Progenitor cell of endocrine pancreas (in vitro differentiated cells): Measurements from ENCODE around the gene LRWD1. TPM values are rescaled to one million over a fixed set of nuclear protein-coding genes. Genes with fewer than 3 reads are reported as not detected.
"Not testable (repeated sequence)": the region's sequence is repeated elsewhere in the genome, so short reads cannot be mapped to it uniquely, and the experiment has no call there.

Experiments
- DNase-seq: peaks from one replicate; pipeline ENCODE4 v3.0.0; 2021; ENCODE audit warnings: low spot score; ENCODE audit not compliant: unreplicated experiment
- H3K27ac Mint-ChIP-seq: 2 replicates; pipeline ENCODE4 v1.8.0; 2021; ENCODE audit warnings: mild to moderate bottlenecking, moderate library complexity, mixed read lengths
- H3K27me3 Mint-ChIP-seq: 2 replicates; pipeline ENCODE4 v1.8.0; 2021; ENCODE audit warnings: mixed read lengths
- H3K36me3 Mint-ChIP-seq: 2 replicates; pipeline ENCODE4 v1.8.0; 2022; ENCODE audit warnings: mixed read lengths; ENCODE audit not compliant: insufficient read depth
- H3K4me1 Mint-ChIP-seq: 2 replicates; pipeline ENCODE4 v1.8.0; 2021; ENCODE audit warnings: low read depth, mixed read lengths
- H3K4me3 Mint-ChIP-seq: 2 replicates; pipeline ENCODE4 v1.8.0; 2021; ENCODE audit warnings: low read depth, mild to moderate bottlenecking, moderate library complexity, mixed read lengths
- H3K9me3 Mint-ChIP-seq: 2 replicates; pipeline ENCODE4 v1.8.0; 2021; ENCODE audit warnings: low read depth, mixed read lengths
- total RNA-seq: library from RNA; stranded (reverse); gene quantifications from 2 replicates; pipeline ENCODE4 v1.2.1, GENCODE V29; 2021

The LRWD1 gene
- total RNA-seq, 1 donor from 2014 or later, result 27.7 TPM

GRCh38 chr7:102497308-102497707 is 32.5 kb downstream of the LRWD1 start:
- DNase-seq, H3K9me3 Mint-ChIP-seq, H3K4me1 Mint-ChIP-seq, H3K27me3 Mint-ChIP-seq, H3K4me3 Mint-ChIP-seq, H3K27ac Mint-ChIP-seq, H3K36me3 Mint-ChIP-seq: not testable (repeated sequence)

DNA sequence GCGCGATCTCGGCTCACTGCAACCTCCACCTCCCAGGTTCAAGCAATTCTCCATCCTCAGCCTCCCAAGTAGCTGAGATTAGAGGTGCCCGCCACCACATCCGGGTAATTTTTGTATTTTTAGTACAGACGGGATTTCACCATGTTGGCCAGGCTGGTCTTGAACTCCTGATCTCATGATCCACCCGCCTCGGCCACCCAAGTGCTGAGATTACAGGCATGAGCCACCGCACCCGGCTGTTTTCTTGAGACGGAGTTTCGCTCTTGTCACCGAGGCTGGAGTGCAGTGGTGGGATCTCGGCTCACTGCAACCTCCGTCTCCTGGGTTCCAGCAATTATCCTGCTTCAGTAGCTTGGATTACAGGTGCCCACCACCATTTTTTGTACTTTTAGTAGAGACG is 33.5 kb downstream of the LRWD1 start:
- not testable (repeated sequence) for DNase-seq, H3K4me1 Mint-ChIP-seq

DNA sequence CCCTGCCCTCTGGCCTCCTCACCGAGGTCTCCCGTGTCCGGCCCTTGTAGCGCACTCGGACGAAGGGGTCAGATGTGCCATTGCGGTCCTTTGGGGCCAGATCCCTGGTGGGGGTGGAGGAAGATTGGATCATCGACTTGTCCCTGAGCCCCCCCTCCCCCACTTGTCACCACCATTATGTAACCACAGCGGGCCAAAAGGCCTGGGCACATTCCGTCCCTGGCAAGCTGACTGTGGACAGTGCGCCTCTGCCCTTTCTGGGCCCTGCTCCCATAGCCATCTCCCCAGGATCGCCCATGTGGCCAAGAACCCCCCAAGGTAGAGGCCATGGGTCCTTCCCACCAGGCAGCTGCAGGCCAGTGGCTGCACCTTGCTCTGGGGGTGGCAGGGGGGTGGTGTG is 38.4 kb downstream of the LRWD1 start:
- H3K36me3 Mint-ChIP-seq, H3K4me3 Mint-ChIP-seq, DNase-seq: not testable (repeated sequence)

More for the DNA sequence above, 33.5 kb downstream of the LRWD1 start:
- not testable (repeated sequence) for H3K4me3 Mint-ChIP-seq, H3K27me3 Mint-ChIP-seq, H3K9me3 Mint-ChIP-seq, H3K27ac Mint-ChIP-seq, H3K36me3 Mint-ChIP-seq

DNA sequence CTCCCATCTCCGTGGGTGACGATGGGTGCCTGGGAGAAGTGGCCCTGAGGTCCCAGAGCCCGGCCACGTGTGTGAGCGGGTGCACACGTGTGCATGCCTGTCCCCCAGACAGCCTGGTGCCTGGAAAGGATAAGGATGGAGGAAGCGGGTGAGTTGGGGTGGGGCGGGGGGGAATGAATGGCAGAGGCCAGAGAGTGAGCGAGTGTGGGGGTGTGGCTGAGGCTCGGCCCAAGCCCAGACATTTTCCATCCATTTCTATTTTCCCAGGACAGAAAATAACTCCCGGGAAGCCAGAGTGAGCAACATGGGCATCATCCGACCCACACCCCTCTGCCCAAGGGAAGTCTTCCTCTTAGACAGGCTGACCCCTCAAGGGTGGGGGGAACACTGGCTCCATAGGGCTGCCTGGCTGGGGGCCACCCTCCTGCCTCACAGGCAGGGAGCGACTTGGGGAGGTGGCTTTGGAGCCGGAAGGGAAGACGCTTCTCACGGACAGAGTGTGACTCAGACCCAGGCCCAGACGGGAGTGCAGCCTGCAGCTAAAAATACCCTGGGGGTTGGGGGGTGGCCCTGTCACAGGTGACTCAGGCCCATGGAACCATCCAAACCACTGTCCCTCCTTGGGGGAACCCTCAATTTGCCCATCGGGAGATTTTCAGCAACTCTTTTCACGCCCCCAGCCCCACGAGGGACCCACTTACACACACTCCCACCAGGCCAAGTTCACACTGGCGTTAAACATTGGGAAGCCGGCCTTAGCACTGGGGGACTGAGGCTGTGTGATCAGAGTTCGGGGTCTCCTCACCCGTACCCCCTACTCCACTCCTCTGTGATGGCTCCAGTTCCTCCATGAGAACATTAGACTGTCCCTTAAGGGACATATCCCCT is 40.8 kb downstream of the LRWD1 start:
- H3K27ac Mint-ChIP-seq, H3K36me3 Mint-ChIP-seq, H3K4me3 Mint-ChIP-seq, H3K4me1 Mint-ChIP-seq, DNase-seq, H3K9me3 Mint-ChIP-seq, H3K27me3 Mint-ChIP-seq: not testable (repeated sequence)

More for the DNA sequence above, 38.4 kb downstream of the LRWD1 start:
- not testable (repeated sequence) for H3K4me1 Mint-ChIP-seq, H3K9me3 Mint-ChIP-seq, H3K27me3 Mint-ChIP-seq, H3K27ac Mint-ChIP-seq

GRCh38 chr7:102507410-102508088 is 42.8 kb downstream of the LRWD1 start:
- H3K4me3 Mint-ChIP-seq, H3K4me1 Mint-ChIP-seq, H3K9me3 Mint-ChIP-seq, H3K27ac Mint-ChIP-seq, H3K36me3 Mint-ChIP-seq, H3K27me3 Mint-ChIP-seq, DNase-seq: not testable (repeated sequence)

DNA sequence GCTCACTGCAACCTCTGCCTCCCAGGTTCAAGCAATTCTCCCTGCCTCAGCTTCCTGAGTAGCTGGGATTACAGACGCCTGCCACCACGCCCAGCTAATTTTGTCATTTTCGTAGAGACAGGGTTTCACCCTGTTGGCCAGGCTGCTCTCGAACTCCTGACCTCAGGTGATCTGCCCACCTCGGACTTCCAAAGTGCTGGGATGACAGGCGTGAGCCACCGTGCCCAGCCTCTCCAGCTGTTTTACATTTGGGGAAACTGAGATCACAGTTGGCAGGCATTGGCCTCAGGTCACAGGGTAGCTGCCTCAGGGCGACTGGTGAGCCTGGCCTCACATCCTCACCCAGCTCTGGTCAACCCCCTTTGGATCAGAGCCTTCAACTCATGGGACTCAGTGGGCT is 45.8 kb downstream of the LRWD1 start:
- H3K27me3 Mint-ChIP-seq, H3K9me3 Mint-ChIP-seq, H3K27ac Mint-ChIP-seq, H3K4me1 Mint-ChIP-seq, H3K4me3 Mint-ChIP-seq, DNase-seq, H3K36me3 Mint-ChIP-seq: not testable (repeated sequence)

- not testable (repeated sequence) for DNase-seq, H3K4me1 Mint-ChIP-seq, H3K36me3 Mint-ChIP-seq
Observed at GRCh38 chr7:102511860-102512522, 47.2 kb downstream of the LRWD1 start.

DNA sequence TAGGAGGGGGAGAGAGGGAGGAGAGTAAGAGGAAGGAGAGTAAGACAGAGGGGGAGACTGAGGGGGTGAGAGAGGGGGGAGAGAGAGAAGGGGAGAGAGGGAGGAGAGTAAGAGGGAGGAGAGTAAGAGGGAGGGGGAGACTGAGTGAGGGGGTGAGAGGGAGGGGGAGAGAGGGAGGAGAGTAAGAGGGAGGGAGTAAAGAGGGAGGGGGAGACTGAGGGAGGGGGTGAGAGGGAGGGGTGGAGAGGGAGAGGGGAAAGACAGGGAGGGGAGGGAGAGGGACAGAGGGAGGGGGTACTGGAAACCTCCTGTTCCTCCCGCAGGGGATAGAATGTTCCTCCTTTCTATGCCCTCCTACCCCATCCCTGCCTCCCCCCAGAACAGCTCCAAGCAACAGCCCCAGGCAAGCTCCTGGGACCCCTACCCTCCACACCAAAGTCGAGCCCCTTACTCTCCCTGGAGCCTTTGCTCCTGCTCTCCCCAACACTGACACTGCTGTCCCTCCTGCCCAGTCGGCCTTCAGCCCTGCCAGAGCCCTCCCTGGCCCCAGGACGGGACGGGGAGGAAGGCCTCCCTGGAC is 47.9 kb downstream of the LRWD1 start:
- H3K27me3 Mint-ChIP-seq, H3K36me3 Mint-ChIP-seq, H3K4me1 Mint-ChIP-seq, H3K4me3 Mint-ChIP-seq, H3K27ac Mint-ChIP-seq, H3K9me3 Mint-ChIP-seq: not testable (repeated sequence)
- DNase-seq, result peak; percentile 6

More at GRCh38 chr7:102511860-102512522, 47.2 kb downstream of the LRWD1 start:
- not testable (repeated sequence) for H3K27ac Mint-ChIP-seq, H3K4me3 Mint-ChIP-seq, H3K9me3 Mint-ChIP-seq, H3K27me3 Mint-ChIP-seq

GRCh38 chr7:102514881-102515721 is 50.3 kb downstream of the LRWD1 start:
- H3K4me3 Mint-ChIP-seq, DNase-seq, H3K27me3 Mint-ChIP-seq, H3K27ac Mint-ChIP-seq, H3K36me3 Mint-ChIP-seq, H3K4me1 Mint-ChIP-seq, H3K9me3 Mint-ChIP-seq: not testable (repeated sequence)

DNA sequence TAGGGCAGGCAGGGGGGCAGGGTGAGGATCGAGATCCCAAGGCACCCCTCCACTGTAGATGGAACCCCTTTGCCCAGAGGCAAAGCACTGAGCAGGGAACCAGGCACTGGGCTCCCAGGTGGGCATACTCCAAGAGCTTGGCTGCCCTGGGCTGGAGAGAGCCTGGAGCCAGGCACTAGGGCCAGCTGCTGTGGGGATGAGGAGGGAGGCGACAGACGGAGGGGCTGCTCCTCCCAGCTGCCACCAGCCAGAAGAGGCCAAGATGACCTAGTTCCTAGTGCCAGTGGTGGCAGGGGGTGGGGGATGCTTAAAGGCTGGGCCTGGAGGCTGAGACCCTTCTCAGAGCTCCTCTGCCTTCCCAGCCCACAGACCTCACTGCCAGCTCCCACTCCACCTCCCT is 51.1 kb downstream of the LRWD1 start:
- not testable (repeated sequence) for H3K4me1 Mint-ChIP-seq, H3K4me3 Mint-ChIP-seq, H3K36me3 Mint-ChIP-seq, H3K27me3 Mint-ChIP-seq, DNase-seq, H3K9me3 Mint-ChIP-seq, H3K27ac Mint-ChIP-seq

DNA sequence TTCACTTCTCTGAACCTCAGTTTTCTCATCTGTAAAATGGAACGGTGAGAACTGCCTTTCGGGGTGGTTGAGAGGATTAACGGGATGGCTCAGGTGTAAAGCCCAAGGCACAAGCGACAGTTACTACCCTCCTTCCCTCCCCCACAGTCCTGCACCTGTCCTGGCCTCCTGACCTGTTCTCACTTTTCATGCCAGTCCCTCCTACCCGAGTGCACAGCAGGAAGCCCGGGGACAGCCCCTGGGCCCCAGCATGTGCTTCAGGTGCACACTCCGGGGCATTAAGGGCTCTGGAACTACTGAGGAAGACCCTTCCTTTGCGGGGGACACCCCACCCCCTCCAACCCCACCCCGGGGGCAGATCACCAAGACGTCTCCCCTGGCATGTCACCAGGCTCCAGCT is 52.2 kb downstream of the LRWD1 start:
- H3K4me3 Mint-ChIP-seq, H3K9me3 Mint-ChIP-seq, H3K36me3 Mint-ChIP-seq, H3K27ac Mint-ChIP-seq, DNase-seq, H3K27me3 Mint-ChIP-seq, H3K4me1 Mint-ChIP-seq: not testable (repeated sequence)

- H3K27me3 Mint-ChIP-seq, H3K36me3 Mint-ChIP-seq, H3K27ac Mint-ChIP-seq, H3K9me3 Mint-ChIP-seq, DNase-seq, H3K4me1 Mint-ChIP-seq: not testable (repeated sequence)
- peak within 1 kb of the TSS; percentile 33 for H3K4me3 Mint-ChIP-seq
Observed at GRCh38 chr7:102517550-102518147, 52.9 kb downstream of the LRWD1 start, which contains the start of gene RASA4B. Gene RASA4B, minus strand, starts transcription at chr7:102517777. Its CDS starts 67 bp downstream, at chr7:102517710.
